Endodermal cell (in vitro differentiated cells): ENCODE results near the gene CDH13. TPM values are rescaled to one million over a fixed set of nuclear protein-coding genes. Genes with fewer than 3 reads are reported as not detected.

ENCODE experiments used
- DNase-seq: peaks from one replicate; pipeline ENCODE4 v3.0.0-alpha.2; 2017
- H3K27ac ChIP-seq: 2 replicates; pipeline ENCODE4 v1.5.1; 2013; ENCODE audit warnings: mild to moderate bottlenecking, low read depth, low read length, moderate library complexity
- H3K27me3 ChIP-seq: 2 replicates; pipeline ENCODE4 v1.6.1; 2013; ENCODE audit warnings: mild to moderate bottlenecking, low read length, moderate library complexity; ENCODE audit not compliant: insufficient read depth, control insufficient read depth, poor library complexity, severe bottlenecking
- H3K36me3 ChIP-seq: 2 replicates; pipeline ENCODE4 v1.7.0; 2013; ENCODE audit warnings: mild to moderate bottlenecking, low read length, moderate library complexity; ENCODE audit not compliant: control insufficient read depth, insufficient read depth
- H3K4me1 ChIP-seq: one replicate; pipeline ENCODE4 v1.7.0; 2013; ENCODE audit warnings: low read length; ENCODE audit not compliant: control insufficient read depth, insufficient read depth
- H3K4me3 ChIP-seq: 2 replicates; pipeline ENCODE4 v1.5.1; 2013; ENCODE audit warnings: mild to moderate bottlenecking, low read length, moderate library complexity
- H3K9ac ChIP-seq: 2 replicates; pipeline ENCODE4 v1.6.1; 2013; ENCODE audit warnings: mild to moderate bottlenecking, low read length, moderate library complexity; ENCODE audit not compliant: poor library complexity, severe bottlenecking; ENCODE audit errors: extremely low read depth
- H3K9me3 ChIP-seq: 2 replicates; pipeline ENCODE4 v1.6.1; 2013; ENCODE audit warnings: mild to moderate bottlenecking, low read length, moderate library complexity; ENCODE audit not compliant: control insufficient read depth
- H3K27ac Mint-ChIP-seq: 2 replicates; pipeline ENCODE4 v1.8.0; 2020; ENCODE audit warnings: mixed read lengths
- H3K27me3 Mint-ChIP-seq: 2 replicates; pipeline ENCODE4 v1.8.0; 2021; ENCODE audit warnings: mild to moderate bottlenecking, mixed read lengths; ENCODE audit not compliant: insufficient read depth
- H3K36me3 Mint-ChIP-seq: 2 replicates; pipeline ENCODE4 v1.8.0; 2020; ENCODE audit warnings: low read depth, mixed read lengths
- H3K4me1 Mint-ChIP-seq: 2 replicates; pipeline ENCODE4 v1.8.0; 2020; ENCODE audit warnings: mixed read lengths
- H3K4me3 Mint-ChIP-seq: 2 replicates; pipeline ENCODE4 v1.8.0; 2020; ENCODE audit warnings: mild to moderate bottlenecking, moderate library complexity, mixed read lengths
- H3K9me3 Mint-ChIP-seq: 2 replicates; pipeline ENCODE4 v1.8.0; 2020; ENCODE audit warnings: mild to moderate bottlenecking, mixed read lengths
- CTCF ChIP-seq: fragments of 200-600 bp; sonication (generic); conservative IDR thresholded peaks from 2 replicates; pipeline ENCODE4 v1.5.0; 2021; ENCODE audit warnings: antibody characterized with exemption, mild to moderate bottlenecking
- WGBS, 2 experiments: methylation state at CpG; one replicate each; pipeline versions ENCODE4 v1.1.5 to v1.1.7; 2013; ENCODE audit warnings: missing lambda C conversion rate in 2 of 2, mixed read lengths in 1 of 2; ENCODE audit not compliant: insufficient coverage in 1 of 2, insufficient read length in 1 of 2; 5-methylcytosine and 5-hydroxymethylcytosine counted together
- total RNA-seq, 2 donors: library from RNA; stranded (reverse); fragmentation: NEBNext Ultra II Directional in 1 of 2; extraction: Animal tissue kit (Norgen Biotek cat#: 25700) in 1 of 2; gene quantifications; 2 replicates in 1 of 2; 3 replicates in 1 of 2; pipeline ENCODE4 v1.2.1, GENCODE V29; 2021

CDH13 gene
- total RNA-seq, 2 donors from 2014 or later: 0.86 to 1.8 TPM

- no peak for TF ChIP-seq CTCF
- Histone ChIP-seq H3K9me3 (no peaks in the 10 kb centered on the region), H3K27ac (no peak overlapping the region), H3K4me3 (no peak overlapping the region), H3K4me1 (no peaks in the 10 kb centered on the region), H3K36me3 (no peaks in the 10 kb centered on the region), H3K9ac (no peak overlapping the region), H3K27me3 (no peaks in the 10 kb centered on the region)
- no peak for DNase-seq
- Mint-ChIP-seq H3K36me3 (no peaks in the 10 kb centered on the region), H3K9me3 (no peaks in the 10 kb centered on the region), H3K4me3 (no peak overlapping the region), H3K27me3 (peaks cover 6% of the 10 kb centered on the region), H3K4me1 (peaks cover 11% of the 10 kb centered on the region), H3K27ac (no peak overlapping the region)
- WGBS, 2 experiments: 88 to 90% methylated on average over 4 to 6 of the region's 6 CpGs
These were observed 487.0 kb downstream of the CDH13 start for GRCh38 chr16:83113811-83114210.

GRCh38 chr16:83115491-83116232 is 488.9 kb downstream of the CDH13 start:
- Histone ChIP-seq H3K36me3 (no peaks in the 10 kb centered on the region), H3K4me3 (no peak overlapping the region), H3K27me3 (no peaks in the 10 kb centered on the region), H3K4me1 (no peaks in the 10 kb centered on the region), H3K9ac (no peak overlapping the region), H3K9me3 (no peaks in the 10 kb centered on the region), H3K27ac (no peak overlapping the region)
- no peak for DNase-seq
- Mint-ChIP-seq H3K36me3 (no peaks in the 10 kb centered on the region), H3K9me3 (no peaks in the 10 kb centered on the region), H3K27ac (no peak overlapping the region), H3K4me1 (peaks cover 11% of the 10 kb centered on the region), H3K4me3 (no peak overlapping the region), H3K27me3 (peaks cover 3% of the 10 kb centered on the region)
- 89 to 94% methylated on average over 6 to 10 of the region's 10 CpGs for WGBS, 2 experiments
- no peak for TF ChIP-seq CTCF

GRCh38 chr16:83116274-83116892 is 489.6 kb downstream of the CDH13 start:
- peak; percentile 64 for DNase-seq
- no peaks in the 10 kb centered on the region for H3K9me3 Mint-ChIP-seq
- H3K4me1 Mint-ChIP-seq: peaks cover 11% of the 10 kb centered on the region
- 92 to 95% methylated on average over 4 to 8 of the region's 8 CpGs for WGBS, 2 experiments
- no peak overlapping the region for H3K27ac Mint-ChIP-seq
- H3K36me3 Mint-ChIP-seq: no peaks in the 10 kb centered on the region
- no peak overlapping the region for H3K4me3 Mint-ChIP-seq
- Histone ChIP-seq H3K27me3 (no peaks in the 10 kb centered on the region), H3K4me3 (no peak overlapping the region), H3K4me1 (no peaks in the 10 kb centered on the region), H3K9ac (no peak overlapping the region), H3K27ac (no peak overlapping the region), H3K36me3 (no peaks in the 10 kb centered on the region), H3K9me3 (no peaks in the 10 kb centered on the region)
- H3K27me3 Mint-ChIP-seq: peaks cover 3% of the 10 kb centered on the region
- peak; percentile 66 for TF ChIP-seq CTCF
